ENCODE measurements around the gene FZD4. TPM values are rescaled to one million over a fixed set of nuclear protein-coding genes. Genes with fewer than 3 reads are reported as not detected.
"Not testable (repeated sequence)": the region's sequence is repeated elsewhere in the genome, so short reads cannot be mapped to it uniquely, and the experiment has no call there.

The FZD4 gene
- total RNA-seq, 1 donor from 2014 or later: 26.5 TPM

DNA sequence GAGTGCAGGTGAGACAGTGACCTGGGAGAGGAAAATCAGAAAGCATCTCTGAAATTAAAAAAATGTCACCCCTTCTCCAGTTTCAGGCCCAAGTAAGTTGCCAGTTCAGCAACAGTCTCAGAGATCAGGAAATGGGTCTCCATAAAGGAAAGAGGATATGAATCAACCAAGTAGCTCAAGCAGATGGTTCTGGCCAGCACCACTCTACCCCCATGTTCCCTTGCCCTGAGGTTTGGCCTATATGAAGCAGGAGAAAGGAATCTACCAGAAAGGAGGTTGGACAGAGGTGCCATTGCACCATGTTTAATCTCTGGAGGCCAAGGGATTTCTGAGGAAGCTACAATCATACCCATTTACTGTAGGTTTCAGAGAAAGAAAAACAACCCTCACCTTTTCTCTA, 7.7 kb downstream of the FZD4 start:
- intact Hi-C loops (cut with micrococcal nuclease): no loop called here
- Histone ChIP-seq H3K4me3 (peak overlapping the region; percentile 100), H3K4me1 (peaks cover 89% of the 10 kb centered on the region), H3K9me3 (replicated peaks) (no peaks in the 10 kb centered on the region), H3K36me3 (peaks cover 71% of the 10 kb centered on the region), H3K27me3 (ENCODE audit: low read depth) (no peaks in the 10 kb centered on the region), H3K27ac (replicated peaks) (peak overlapping the region; percentile 97)
- TF ChIP-seq, protein P1, sequence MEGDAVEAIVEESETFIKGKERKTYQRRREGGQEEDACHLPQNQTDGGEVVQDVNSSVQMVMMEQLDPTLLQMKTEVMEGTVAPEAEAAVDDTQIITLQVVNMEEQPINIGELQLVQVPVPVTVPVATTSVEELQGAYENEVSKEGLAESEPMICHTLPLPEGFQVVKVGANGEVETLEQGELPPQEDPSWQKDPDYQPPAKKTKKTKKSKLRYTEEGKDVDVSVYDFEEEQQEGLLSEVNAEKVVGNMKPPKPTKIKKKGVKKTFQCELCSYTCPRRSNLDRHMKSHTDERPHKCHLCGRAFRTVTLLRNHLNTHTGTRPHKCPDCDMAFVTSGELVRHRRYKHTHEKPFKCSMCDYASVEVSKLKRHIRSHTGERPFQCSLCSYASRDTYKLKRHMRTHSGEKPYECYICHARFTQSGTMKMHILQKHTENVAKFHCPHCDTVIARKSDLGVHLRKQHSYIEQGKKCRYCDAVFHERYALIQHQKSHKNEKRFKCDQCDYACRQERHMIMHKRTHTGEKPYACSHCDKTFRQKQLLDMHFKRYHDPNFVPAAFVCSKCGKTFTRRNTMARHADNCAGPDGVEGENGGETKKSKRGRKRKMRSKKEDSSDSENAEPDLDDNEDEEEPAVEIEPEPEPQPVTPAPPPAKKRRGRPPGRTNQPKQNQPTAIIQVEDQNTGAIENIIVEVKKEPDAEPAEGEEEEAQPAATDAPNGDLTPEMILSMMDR (IDR thresholded peaks at IDR 0.05; ENCODE audit: borderline replicate concordance): no peak
- DNase-seq: no peak

DNA sequence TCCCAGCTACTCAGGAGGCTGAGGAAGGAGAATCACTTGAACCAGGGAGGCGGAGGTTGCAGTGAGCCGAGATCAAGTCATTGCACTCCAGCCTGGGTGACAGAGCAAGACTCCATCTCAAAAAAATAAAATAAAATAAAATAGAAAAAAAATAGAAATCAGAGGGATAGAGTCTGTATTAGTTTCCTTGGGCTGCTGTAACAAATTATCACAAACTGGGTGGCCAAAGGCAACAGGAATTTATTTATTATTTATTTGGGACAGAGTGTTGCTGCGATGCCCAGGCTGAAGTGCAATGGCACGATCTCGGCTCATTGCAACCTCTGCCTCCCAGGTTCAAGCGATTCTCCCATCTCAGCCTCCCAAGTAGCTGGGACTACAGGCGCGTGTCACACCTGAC, 11.7 kb downstream of the FZD4 start:
- H3K9me3 ChIP-seq (replicated peaks); DNase-seq; intact Hi-C loops (cut with micrococcal nuclease); H3K27me3 ChIP-seq (ENCODE audit: low read depth); H3K4me3 ChIP-seq: not testable (repeated sequence)
- H3K36me3 ChIP-seq: peaks cover 41% of the 10 kb centered on the region
- peaks cover 88% of the 10 kb centered on the region for H3K4me1 ChIP-seq
- H3K27ac ChIP-seq (replicated peaks): peak overlapping the region; percentile 90

DNA sequence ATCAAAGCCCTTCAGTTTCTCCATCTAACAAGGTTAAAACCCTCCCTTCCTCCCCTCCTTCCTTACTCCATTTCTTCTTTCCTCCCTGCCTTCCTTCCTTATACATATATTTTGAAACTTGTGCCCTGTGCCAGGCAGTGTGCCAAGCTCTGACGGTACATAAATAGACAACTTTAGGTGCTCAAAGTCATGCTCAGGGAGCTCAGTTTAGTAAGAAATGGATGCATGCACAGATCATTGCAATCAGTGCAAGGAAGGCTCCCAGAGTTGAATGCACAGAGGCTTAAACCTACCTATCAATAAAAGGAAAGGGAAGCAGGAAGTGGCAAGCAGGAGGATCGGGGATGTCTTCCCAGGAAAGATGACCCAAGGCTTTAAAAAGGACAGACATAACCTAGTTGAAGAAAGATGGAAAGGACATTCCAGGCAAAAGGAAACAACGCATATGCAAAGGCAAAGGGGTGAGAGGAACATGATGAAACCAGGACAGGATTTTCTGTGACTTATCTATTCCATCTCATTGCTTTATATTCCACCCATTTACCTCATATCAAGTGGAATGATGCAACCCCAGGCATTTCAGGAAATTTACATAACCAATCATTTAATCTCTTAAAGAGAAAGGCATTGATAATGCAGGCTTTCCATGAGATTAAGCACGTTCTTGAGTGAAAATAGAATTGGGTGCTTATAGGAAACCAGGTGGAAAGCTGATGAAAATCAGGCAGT, 13.2 kb downstream of the FZD4 start:
- intact Hi-C loops (cut with micrococcal nuclease): no loop called here
- no peaks in the 10 kb centered on the region for H3K9me3 ChIP-seq (replicated peaks)
- peaks cover 28% of the 10 kb centered on the region for H3K36me3 ChIP-seq
- peaks cover 88% of the 10 kb centered on the region for H3K4me1 ChIP-seq
- peak overlapping the region; percentile 90 for H3K27ac ChIP-seq (replicated peaks)
- no peaks in the 10 kb centered on the region for H3K27me3 ChIP-seq (ENCODE audit: low read depth)
- TF ChIP-seq, protein P1 (IDR thresholded peaks at IDR 0.05; ENCODE audit: borderline replicate concordance): no peak
- DNase-seq: no peak
- H3K4me3 ChIP-seq: peak overlapping the region; percentile 0

DNA sequence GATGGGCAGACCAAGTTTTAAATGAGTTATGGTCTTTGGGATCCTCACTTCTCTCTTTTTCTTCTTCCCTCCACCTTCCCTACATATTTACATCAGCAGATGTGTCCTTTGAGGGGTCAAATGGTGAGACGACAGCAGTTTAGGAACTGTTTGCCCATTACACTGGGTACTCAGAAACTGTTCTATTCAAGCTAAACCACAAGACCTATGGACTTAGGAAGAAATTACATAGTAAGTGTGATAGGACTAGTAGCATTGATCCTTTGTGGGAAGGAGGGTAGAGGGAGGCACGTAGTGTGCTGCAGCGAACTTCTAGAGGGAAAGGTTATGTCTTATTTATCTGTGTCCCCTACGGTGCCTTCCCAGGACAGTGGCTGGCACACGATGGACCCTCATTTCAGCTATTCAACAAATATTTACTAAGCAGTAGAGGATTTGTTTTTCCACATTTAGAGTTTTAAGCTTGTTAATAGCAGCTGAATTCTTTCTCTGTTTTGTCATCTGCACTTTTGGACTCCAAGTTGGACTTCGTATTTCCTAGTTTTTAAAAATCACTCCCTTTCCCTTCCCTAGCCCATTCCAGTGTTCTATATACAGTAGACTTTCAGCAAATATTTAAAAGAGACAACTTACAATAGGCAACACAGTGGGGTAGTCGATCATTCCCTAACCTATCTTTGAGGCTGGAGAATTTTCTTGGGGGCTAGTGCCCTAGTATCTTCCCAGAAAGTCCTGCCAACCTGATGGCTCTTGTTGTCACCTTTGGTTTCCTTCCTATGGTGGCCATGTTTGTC, 13.9 kb downstream of the FZD4 start:
- TF ChIP-seq, protein P1 (IDR thresholded peaks at IDR 0.05; ENCODE audit: borderline replicate concordance): no peak
- Histone ChIP-seq H3K4me1 (peaks cover 84% of the 10 kb centered on the region), H3K27me3 (ENCODE audit: low read depth) (no peaks in the 10 kb centered on the region), H3K36me3 (peaks cover 20% of the 10 kb centered on the region), H3K27ac (replicated peaks) (peak overlapping the region; percentile 90), H3K4me3 (peak overlapping the region; percentile 52), H3K9me3 (replicated peaks) (no peaks in the 10 kb centered on the region)
- intact Hi-C loops (cut with micrococcal nuclease): no loop called here
- no peak for DNase-seq

DNA sequence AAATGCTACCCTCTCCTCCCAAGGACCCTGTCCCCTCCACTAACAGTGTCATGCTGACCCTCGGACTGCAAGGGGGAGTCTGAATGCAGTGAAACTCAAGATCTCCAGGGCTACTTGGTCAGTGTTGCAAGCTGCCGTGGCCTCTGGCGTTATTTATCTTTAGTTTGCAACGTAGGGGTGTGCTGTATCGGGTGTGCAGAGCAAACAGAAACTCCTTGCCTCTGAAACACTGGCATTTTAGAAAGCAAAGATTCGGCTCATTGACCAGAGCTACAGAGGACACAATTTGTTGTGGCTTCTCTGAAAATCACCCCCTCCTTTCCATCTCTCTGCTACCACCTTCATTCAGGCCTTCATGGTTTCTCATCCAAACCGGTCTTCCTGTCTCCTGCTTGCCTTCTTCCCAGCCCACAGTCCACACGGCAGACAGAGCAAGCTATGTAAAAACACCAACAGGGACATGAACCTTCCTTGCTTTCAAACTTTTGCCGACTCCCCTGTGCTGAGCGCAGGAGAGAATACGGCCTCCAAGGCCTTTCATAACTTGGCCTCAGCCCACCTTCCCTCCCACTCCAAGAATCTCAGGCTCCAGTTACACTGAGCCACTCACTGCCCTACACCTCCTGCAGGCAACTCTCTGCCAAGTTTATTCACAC, 14.9 kb downstream of the FZD4 start:
- H3K27ac ChIP-seq (replicated peaks): peak overlapping the region; percentile 90
- H3K36me3 ChIP-seq: peaks cover 16% of the 10 kb centered on the region
- H3K4me3 ChIP-seq: peak overlapping the region; percentile 52
- DNase-seq: peak; percentile 55
- no peaks in the 10 kb centered on the region for H3K9me3 ChIP-seq (replicated peaks)
- H3K4me1 ChIP-seq: peaks cover 77% of the 10 kb centered on the region
- H3K27me3 ChIP-seq (ENCODE audit: low read depth): no peaks in the 10 kb centered on the region
- intact Hi-C loops (cut with micrococcal nuclease): no loop called here
- TF ChIP-seq, protein P1 (IDR thresholded peaks at IDR 0.05; ENCODE audit: borderline replicate concordance): peak; percentile 22

All from left ventricle myocardium inferior (tissue), 1 donor.